UCSD-AML1 (cell line): ENCODE data around the gene GBGT1.

Source experiments
- DNase-seq: peaks from one replicate; lab custom pipeline; 2025; ENCODE audit not compliant: unreplicated experiment; lab: John Stamatoyannopoulos, UW

Gene GBGT1

DNA sequence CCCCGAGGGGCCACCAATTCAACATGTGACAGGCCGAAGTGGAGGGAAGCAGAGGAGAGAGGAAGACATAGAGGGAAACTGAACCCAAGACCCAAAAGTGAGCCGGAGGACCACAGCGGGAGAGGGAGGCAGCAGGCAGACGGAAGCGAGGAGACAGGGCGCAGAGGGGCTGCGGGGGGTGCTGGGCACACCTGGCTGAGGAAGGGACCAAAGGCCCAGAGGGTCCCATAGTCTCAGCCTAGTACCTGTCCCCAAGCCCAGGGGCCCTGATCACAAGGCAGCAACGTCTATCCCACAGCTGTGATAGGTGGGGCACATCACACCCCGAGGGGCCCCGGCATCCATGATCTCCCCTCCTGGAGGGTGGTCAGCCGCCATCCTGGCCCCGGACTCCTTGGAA, 35.6 kb downstream of the GBGT1 start:
- DNase-seq = no peak

GRCh38 chr9:133127340-133127981, 36.3 kb downstream of the GBGT1 start:
- no peak for DNase-seq

DNA sequence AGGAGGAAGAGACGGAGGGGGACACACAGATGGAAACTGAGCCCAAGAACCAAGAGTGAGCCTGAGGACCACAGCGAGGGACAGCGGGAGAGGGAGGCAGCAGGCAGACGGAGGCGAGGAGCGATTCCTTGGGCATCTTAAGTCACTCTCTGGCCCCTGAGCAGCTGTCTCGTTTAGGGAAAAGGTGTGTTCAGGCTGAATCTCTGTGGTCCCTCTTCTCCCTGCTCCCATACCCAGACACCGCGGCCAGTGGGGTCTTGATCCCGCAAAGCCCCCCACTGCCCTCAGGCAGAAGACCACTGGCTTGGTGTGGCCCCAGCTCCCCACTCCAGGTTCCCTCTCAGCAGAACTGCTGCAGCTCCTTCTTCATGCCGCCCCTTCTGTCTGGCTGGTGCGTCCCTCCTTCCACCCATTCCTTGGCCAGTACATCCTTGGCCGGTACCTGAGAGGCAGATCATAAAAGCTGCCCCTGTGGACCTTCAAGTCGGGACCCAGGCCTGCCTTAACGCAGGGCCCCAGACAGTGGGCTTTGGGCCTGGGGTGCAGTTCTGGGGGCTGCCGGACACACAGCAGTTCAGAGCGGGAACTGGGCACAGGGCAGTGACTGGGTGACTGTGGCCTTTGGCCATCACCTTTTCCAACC, 36.9 kb downstream of the GBGT1 start:
- DNase-seq = no peak

DNA sequence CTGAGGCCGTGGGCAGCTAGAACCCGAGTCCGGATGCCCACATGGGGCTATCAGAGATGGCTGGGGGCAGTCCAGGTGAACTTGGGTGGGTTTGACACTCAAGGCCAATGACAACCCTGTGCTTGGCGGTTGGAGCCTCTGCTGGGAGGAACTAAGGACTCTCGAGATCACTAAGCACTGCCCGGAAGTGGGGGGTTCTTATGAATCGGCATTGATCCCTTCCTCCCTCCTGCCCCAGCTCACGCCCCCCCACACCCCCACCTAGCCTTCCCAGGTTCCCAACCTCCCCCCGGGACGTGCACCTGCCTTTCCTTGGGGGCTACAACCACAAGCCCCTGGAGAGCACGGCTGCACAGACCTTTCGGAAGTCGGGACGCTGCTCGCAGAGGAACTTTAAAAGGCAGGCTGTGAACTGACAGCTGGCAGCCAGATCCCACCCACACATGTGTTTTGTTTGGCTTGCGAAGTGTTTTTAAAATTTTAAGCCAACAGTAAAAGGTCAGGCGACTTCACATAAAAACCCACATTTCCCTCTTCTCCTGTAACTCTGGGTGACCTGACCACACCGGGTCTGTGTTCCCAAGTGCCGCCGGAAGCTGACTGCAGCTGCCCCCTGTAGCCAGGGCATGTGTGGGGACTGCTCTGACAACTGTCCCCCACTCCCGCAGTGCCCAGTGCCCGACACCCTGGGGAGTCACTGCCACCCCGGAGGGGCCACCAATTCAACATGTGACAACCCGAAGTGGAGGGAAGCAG, 37.6 kb downstream of the GBGT1 start:
- peak; percentile 70 for DNase-seq

DNA sequence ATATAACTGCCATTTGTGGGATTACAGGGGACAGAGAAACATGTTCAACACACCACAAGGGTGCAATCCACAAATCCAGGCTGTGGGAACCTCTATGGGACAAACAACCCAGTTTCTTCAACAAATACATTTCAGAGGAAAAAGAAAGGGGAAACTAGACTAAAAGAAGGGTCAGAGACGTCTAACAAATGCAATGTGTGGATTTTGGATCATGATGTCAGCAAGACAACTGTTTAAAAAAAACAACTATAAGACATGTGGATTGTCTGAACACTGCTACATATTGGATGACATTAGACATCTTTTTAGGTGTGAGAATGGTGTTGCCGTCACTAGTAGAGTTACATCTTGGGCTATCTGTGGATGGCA, 38.8 kb downstream of the GBGT1 start:
- DNase-seq = no peak

DNA sequence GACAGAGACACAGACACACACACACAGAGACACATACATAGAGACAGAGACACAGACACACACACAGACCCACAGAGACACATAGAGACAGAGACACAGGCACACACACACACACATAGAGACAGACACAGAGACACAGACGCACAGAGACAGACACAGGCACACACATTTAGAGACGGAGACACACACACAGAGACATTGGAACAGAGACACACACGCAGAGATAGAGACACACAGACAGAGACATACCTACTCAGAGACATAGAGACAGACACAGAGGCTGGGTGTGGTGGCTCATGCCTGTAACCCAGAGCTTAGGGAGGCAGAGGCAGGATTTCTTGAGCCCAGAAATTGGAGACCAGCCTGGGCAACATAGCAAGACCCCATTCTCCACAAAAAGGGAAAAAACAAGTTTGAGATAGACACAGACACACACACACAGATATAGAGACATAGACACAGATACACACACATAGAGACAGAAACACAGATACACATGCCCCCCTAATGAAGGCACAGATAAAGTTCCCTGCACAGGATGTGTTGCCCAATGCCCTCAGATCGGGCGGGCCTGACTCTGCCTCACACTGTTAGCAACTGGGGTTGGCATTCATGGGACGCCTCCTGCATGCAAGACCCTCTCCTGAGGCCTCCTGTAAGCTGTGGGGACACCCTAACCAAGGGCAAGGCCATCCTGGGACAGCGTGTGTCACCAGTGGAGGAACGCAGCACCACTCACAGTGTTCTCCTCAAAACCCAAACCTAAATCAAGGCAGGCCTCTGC, 39.4 kb downstream of the GBGT1 start:
- no peak for DNase-seq

GRCh38 chr9:133122935-133123611, 40.6 kb downstream of the GBGT1 start:
- no peak for DNase-seq

- DNase-seq = no peak
These were observed 41.1 kb downstream of the GBGT1 start for GRCh38 chr9:133122605-133122934.

DNA sequence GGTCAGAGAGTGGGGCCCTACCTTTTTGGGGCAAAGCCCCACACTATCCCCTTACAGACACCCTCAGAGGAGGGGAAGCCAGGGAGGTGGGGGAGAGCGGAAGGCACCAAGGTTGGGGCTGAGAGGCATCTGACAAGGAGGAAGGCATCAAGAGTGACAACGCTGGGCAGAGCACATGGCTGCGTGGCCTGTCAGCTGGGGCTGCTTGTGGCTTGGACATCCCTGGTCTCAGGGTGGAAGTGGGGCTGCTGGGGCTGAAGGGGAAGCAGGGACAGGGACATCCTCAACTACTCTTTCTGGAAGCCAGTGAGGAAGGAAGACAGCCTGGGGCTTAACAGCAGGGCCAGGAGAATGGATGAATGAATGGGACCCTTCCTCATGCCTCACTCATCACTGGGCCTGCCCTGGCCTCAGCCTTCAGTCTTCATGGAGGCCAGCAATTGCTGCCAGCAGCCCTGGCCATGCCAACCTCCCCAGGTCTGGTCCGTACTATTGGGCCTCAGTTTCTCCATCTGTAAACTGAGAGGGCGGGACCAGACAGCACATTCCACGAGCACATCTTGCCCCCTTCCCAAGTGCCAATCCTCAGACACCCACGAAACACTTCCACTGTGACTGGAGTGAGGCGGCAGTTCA, 41.7 kb downstream of the GBGT1 start:
- peak; percentile 60 for DNase-seq

DNA sequence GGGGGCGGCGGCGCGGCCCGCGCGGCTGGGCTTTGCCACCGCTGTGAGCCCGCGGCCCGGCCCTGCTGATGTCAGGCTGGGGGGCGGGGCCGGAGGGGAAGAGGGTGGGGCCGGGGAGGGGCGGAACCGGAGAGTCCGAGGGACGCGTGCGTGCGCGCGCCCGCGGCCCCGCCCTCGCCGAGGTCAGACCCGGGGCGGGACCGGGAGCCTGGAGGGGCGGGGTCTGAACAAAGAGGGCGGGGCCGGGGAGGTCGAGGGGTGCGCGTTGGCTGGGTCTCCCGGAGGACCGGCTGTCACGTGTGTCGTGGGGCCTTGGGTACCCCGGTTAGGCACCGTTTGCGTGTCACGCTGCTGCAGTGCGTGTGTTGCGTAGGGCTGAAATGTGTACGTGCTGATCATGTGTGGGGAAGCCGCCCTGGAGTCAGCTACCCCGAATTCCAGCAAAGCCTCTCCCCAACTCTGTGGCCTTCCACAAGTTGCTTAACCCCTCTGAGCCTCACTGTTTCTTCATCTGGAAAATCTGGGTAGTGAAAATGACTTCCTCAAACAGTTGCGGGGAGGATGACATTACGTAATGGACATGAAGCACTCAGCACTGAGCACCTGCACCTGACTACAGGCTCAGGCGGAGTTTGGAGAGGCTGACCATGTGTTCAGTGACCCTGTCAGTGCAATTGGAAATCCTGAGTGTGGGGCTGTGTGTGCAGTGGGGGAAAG, 42.4 kb downstream of the GBGT1 start, which contains the start of gene RALGDS:
Gene RALGDS (minus strand): TSS at position 43 of the 717 bp plus-strand sequence. CDS start 86 bp downstream, outside the sequence.
- DNase-seq = peak; percentile 92

- DNase-seq = no peak
These were observed 43.1 kb downstream of the GBGT1 start for GRCh38 chr9:133120501-133121197.

- DNase-seq = no peak
These were observed 43.7 kb downstream of the GBGT1 start for GRCh38 chr9:133119846-133120500.

- no peak for DNase-seq
These were observed 44.4 kb downstream of the GBGT1 start for GRCh38 chr9:133119103-133119845.

GRCh38 chr9:133118568-133118967, 45.1 kb downstream of the GBGT1 start:
- no peak for DNase-seq

GRCh38 chr9:133118179-133118520, 45.6 kb downstream of the GBGT1 start:
- no peak for DNase-seq

GRCh38 chr9:133117271-133118178, 46.2 kb downstream of the GBGT1 start:
- DNase-seq = no peak
